HG03571 (cell line): ENCODE results near the gene PRKG1.
"Not testable (repeated sequence)": the region's sequence is repeated elsewhere in the genome, so short reads cannot be mapped to it uniquely, and the experiment has no call there.

Experiments used
- ATAC-seq: cut with Tn5 transposase; IDR thresholded peaks from one replicate; pipeline ENCODE4 v1.9.1; 2021; ENCODE audit not compliant: unreplicated experiment

PRKG1 gene

DNA sequence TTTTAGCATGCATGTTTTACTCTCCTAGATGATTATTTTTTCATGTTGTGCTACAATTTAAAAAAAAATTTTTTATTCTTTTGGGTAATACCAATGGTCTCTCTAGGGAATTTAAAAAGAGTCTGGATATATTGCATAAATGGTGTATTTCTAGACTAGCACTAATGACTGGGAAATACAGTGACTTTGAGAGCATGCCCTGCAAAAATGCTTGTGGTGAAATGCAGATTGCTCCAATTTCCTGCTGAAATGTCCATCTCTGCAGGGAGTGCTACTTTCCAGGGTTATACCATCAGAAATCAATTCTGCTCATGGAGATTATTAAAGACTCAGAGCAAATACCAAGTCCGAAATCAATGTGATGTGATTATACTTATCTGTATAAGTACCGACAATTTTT lies 186.1 kb downstream of the PRKG1 start:
- ATAC-seq: no peak

DNA sequence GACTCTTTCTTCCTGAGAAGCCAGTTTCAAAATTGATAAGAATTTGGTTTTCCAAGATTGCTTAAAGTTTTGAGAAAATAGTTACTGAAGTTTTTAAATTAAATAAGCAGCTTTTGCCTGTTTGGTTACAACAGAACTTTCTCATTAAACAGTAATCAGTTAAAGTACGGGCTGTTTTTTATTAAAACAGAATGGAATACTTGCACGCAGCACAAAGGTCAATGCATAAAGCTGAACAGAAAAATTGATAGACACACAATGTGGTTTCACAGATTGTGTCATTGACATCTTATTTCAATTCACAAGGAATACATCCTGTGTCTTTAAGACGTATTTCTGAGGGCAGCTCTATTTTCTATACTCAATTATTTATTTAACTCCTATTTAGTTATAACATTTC lies 192.2 kb downstream of the PRKG1 start:
- no peak for ATAC-seq

DNA sequence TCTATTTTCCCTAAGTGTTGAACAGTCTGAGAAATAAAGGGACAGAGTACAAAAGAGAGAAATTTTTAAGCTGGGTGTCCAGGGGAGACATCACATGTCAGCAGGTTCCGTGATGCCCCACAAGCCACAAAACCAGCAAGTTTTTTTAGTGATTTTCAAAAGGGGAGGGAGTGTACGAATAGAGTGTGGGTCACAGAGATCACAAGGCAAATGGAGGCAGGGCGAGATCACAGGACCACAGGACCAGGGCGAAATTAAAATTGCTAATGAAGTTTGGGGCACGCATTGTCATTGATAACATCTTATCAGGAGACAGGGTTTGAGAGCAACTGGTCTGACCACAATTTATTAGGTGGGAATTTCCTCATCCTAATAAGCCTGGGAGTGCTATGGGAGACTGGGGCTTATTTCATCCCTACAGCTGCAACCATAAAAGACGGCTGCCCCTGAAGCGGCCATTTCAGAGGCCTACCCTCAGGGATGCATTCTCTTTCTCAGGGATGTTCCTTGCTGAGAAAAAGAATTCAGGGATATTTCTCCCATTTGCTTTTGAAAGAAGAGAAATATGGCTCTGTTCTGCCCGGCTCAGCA lies 193.8 kb downstream of the PRKG1 start:
- not testable (repeated sequence) for ATAC-seq

DNA sequence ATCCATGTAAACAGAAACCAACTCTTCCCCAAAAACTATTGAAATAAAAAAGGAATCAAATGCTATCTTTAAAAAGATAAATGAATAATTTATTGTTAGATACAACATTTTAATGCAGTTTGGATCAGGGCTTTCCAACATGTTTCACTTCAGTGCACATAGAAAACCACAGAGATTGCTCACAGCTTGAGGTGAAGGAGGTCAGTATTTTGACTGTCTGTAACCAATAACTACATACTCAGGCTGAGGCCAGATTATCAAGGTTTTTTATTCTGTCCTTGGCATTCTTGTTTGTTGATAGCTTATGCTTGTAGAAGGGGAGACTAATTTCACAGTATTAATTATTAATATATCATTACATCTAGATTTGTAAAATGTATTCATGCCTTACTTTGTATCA lies 195.5 kb downstream of the PRKG1 start:
- ATAC-seq: no peak

DNA sequence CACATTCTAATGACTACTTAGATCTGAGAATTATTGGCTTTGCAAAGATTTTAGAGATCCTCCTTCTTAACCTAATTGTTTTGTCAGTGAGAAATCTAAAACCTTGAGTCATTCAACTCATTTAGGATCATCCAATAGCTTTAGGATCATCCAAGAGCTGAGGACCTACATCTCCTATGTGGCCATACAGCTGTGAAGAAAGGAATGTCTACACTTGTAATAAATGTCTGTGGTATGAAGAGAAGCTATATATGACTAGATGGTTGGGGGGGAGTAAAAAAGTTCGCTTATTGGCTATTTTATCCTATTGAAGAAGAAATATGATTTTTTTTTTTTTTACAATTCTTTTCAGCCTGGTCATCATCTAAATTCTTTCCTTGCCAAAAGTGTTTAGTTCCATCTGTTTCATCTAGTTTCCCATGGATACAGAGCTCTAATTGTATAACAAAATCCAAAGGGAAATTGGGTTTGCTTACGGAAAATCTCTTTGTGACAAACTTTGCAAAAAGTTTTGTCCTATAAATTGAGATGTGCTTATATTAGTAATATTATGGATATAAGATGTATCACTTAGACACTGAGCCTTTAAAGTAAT lies 196.7 kb downstream of the PRKG1 start:
- ATAC-seq: no peak

DNA sequence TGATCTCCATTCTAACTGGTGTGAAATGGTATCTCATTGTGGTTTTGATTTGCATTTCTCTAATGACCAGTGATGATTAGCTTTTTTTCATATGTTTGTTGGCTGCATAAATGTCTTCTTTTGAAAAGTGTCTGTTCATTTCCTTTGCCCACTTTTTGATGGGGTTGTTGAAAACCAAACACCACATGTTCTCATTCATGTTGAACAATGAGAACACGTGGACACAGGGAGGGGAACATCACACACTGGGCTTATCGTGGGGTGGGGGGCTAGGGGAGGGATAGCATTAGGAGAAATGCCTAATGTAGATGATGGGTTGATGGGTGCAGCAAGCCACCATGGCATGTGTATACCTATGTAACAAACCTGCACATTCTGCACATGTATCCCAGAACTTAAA lies 197.8 kb downstream of the PRKG1 start:
- ATAC-seq: not testable (repeated sequence)

DNA sequence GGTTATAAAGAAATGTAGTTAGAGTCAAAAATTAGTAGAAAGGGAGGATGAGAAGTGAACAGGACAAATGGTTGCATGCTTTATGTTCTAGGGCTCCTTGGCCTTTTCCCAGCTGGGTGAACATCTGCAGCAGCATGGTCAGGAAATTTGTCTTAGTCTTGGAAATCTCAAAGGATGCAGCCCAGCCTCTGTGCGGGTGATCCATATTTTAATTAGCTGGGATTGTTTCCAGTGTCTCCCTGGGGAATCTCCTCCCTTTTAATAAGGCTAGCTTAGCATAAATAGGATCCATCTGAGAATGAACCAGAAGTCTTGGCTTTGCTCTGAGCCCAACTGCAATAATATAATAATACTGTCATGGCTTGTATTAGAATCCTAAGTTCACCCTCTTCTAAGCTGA lies 198.3 kb downstream of the PRKG1 start:
- ATAC-seq: no peak

DNA sequence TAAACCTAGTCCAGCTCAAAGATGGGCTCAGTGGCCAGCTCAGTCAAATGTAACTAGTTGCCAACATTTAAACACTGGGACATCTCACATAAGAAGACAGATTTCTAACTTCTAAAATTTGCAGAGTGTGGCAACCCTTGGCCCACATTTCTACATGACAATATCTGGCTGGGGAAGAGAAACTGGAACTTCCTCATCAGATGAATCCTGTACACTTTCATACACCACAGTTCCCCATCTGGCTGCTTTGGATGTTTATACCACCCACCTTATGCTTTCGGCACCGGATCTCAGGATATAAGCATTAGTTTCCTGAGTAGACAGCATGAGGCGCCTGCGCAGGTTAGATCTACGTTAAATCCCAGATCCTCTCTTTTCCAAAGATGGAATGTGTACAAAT lies 199.3 kb downstream of the PRKG1 start:
- no peak for ATAC-seq

DNA sequence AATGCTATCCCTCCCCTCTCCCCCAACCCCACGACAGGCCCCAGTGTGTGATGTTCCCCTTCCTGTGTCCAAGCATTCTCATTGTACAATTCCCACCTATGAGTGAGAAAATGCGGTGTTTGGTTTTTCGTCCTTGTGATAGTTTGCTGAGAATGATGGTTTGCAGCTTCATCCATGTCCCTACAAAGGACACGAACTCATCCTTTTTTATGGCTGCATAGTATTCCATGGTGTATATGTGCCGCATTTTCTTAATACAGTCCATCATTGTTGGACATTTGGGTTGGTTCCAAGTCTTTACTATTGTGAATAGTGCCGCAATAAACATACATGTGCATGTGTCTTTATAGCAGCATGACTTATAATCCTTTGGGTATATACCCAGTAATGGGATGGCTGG lies 201.8 kb downstream of the PRKG1 start:
- ATAC-seq: not testable (repeated sequence)

DNA sequence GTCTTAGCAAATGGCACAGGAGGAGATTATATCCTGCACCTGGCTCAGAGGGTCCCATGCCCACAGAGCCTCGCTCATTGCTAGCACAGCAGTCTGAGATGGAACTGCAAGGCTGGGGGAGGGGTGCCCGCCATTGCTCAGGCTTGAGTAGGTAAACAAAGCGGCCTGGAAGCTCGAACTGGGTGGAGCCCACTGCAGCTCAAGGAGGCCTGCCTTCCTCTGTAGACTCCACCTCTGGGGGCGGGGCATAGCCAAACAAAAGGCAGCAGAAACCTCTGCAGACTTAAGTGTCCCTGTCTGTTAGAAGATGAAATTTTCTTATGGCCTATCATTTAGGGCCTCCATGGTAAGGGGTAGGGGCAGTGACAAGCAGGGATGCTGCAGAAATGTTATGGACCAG lies 207.1 kb downstream of the PRKG1 start:
- ATAC-seq: not testable (repeated sequence)

DNA sequence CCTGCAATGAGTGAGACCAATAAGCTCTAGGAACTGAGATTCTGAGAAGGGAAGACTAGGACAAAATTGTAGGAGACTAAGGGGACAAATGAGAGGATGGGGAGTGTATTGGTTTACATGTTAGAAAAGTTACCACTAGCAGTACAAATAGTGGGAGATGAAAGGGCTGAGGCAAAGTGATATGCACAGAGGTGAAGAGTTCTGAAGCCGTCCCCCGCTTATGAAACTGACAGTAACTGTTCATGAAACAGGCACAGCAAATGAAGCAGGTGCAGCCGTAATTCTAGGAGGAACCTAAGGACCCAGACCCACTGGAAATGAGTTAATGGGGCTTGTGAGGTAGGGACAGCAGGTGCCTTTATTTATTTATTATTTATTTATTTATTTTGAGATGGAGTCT lies 211.3 kb downstream of the PRKG1 start:
- no peak for ATAC-seq

DNA sequence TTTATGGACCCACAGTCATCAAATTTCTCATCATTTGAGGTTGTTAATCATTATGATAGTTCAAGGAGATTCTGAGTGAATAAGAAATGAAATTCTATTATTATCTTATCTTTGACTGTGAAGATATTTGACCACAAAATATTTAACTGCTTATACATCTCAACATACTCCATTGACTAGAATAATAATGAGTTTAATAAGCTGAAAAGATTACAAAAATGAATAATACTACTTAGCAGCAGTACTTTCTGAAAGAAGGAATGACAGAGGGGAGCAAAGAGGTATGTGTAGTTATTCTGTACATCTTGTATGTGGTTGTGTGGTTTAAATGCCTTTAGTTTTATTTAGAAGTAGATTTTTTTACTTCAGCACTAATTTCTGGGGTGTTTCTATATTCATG lies 214.2 kb downstream of the PRKG1 start:
- ATAC-seq: no peak

DNA sequence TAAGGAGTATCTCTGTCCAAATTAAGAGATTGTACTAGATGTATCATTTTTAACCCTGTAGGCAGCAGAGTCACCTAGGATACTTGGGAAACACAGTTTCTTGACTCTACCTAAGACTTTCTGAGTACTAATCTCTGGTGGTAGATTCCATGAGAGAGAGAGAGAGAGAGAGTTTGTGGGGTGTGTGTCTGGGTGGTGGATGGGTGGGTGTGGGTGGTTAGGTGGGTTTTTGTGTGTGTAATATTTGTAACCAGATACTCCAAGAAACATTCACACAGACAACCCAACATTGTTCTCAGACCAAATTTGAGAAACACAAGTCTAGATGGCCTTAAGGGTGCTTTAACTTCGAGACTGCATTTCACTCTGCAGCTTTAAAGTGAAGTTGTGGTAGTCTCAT lies 215.2 kb downstream of the PRKG1 start:
- ATAC-seq: no peak

DNA sequence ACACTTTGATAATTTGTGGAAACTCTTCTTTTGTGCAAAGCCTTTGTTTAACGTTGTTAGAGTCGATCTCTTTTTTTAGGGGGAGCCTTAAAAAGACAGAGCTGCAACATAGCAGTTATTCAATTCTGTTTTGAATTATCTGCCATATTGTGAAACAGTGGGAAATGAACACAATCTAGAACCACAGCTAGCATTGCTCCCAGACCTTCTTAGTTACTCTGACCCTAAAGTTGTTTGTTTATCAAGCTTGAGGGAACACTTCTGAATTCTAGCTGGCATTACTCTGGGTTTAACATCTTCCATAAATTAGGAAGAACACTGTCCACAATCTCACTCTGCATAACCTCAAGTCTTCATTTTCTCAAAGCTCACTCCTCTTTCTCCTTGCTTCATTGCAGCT lies 217.7 kb downstream of the PRKG1 start:
- no peak for ATAC-seq

DNA sequence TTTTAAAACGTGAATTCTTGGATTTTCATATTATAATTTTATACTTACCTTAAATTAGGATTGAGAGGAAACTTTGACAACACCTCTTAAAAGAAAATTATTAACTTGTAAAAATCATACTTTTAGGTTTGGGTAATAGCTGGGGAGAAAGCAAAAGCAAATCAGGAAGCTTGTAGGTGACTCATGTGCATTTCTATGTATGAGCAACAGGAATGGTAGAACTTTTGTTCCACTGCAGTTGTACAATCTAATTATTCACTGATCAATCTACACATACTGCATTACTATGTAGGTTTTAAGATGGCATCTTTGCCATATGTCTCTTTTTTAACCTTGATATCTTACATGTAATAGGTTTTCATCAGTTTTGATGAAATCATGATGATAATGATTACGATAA lies 223.2 kb downstream of the PRKG1 start:
- no peak for ATAC-seq

DNA sequence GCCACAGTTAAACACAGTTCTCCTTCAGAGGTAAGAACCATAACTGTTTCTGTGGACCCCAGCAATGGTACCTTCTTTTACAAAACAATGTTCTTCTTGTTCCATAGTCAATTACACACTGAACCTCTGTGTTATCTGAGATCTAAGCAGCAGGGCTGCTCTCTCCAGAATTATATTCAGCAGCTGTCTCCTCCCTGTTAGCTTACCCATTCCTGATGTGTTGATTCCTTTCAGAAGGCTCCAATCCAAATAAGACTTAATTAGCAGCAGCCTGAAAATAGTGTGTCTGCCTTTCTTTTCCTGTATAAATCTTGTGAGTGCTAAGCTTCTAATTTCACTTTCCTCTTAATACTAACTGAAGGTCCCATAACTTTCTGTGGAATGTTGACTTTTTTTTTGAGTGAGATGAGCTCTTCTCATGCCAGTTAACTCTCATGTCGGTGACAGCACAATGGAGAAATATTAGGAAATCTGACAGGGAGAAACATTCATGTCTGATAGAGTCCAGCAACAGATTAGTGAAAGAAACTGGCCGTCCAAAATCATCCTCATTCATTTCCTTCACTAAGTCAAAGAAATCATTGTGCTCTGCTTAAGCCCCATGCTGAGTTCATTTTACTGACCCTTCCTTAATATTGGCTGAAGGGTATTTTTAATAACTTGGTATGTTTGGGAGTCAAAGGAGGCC lies 226.5 kb downstream of the PRKG1 start:
- no peak for ATAC-seq

DNA sequence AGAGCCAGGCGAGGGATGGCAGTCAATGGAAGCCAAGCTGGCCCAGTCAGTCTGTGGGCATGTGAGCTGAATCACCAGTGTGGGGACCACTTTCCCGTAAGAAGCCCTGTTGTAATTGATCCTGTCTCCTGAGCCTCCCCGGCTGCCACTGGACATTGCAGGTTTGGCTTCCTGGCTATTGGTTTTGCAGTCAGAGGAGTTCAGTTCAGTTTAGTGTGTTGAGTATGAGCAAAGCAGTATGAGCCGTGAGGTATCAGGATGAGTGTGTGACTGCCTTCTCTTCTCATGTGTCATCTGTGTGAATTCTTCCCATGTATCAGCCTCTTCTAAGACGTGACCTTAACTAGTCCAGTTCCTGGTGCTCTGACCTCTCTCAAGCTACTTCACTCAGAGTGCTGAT lies 227.4 kb downstream of the PRKG1 start:
- ATAC-seq: no peak

DNA sequence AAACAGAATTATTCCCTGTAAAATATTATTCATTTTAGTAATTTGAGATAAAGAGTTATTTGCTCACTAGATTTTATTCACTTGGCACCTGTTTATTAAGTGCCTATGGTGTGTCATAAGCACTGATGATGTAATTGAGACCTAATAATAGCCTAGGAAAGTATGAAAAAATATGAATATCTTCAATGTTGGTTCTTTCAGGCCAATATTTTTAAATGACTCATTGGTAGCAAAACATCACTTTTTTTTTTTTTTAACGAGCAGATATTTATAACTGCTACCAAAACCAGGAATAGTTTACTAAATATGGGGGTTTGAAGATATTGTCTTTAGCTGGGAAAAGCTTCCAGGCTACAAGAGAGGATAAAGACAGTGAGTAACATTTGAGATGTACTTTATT lies 228.0 kb downstream of the PRKG1 start:
- no peak for ATAC-seq

DNA sequence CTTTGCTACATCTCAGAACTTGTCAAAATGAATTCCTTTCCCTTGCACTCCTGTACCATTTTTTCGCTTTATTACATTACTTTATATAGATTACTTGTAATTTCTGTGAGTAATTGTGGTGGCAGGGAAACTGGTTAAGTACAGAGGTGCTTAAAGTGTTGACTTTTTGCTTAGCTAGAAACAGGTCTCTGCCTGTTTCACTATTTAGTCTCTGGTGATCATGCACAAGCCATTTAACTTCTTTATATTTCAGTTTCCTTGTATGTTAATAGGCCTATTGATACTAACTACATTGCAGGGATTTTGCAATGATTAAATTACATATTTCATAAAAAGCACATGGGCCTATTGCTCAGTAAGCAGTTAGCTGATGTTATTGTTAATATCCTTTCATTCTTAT lies 233.8 kb downstream of the PRKG1 start:
- no peak for ATAC-seq

DNA sequence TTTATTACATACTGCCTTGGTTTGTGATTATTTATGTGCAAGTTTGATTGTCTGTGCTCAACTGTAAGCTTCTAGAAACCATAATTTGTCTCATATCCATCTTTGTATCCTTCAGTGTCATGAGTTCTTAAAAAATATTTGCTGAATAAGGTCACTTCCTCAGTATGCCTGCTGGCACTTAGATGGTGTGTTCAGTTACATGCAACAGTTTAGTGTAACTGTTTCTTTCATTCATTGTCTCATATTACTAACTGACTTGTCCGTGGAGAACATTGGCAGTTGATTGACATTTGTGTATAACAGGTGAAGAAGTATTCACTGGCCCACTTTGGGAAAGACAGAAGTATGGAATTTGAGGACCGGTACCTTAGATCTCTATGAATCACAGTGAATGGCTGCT lies 236.9 kb downstream of the PRKG1 start:
- ATAC-seq: no peak

DNA sequence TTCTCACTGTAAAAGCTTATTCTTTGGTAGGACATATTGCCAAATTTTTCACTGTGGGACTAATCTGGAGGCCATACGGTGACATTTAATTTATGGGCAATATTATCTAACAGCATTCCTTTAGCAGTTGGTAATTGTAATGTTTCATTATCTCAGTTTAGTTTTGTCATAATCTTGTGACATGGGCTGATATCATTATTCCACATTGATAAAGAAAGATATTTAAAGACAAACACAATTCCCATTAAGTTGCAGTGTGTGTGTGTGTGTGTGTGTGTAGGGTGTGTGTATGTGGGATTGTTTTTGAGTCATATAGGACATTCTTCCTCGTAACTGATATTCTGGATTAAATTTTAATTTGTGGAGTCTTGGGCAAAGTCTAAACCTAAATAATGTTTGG lies 238.5 kb downstream of the PRKG1 start:
- ATAC-seq: no peak

DNA sequence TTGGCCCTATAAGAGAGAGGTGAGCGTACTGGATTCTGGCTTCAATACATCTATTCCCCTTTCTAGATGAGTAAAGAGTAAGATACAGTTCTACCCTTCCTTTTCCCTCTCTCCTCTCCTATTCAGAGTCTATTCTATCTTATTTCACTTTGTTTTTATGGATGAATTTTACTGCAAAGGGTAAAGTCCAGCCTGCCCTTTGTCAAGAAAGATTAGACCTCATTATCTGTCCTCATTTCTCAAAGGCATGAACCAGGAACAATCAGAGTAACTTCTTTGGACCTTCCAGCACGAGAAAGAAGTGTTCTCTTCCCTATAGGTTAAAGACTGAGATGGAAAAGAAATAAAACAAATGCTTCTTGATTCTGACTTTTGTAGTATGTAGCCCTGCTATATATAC lies 239.0 kb downstream of the PRKG1 start:
- no peak for ATAC-seq
